Trophoblast cell (in vitro differentiated cells and primary cell): ENCODE data around the gene TMEM9.

Source experiments
- DNase-seq, 2 donors: peaks; one replicate each; pipeline ENCODE4 v3.0.0-alpha.2; 2016
- H2AFZ ChIP-seq: 2 replicates; pipeline ENCODE4 v1.6.1; 2013; ENCODE audit warnings: low read length, moderate library complexity, mild to moderate bottlenecking; ENCODE audit not compliant: insufficient read depth, poor library complexity
- H2AK5ac ChIP-seq: 2 replicates; pipeline ENCODE4 v1.6.1; 2013; ENCODE audit warnings: mild to moderate bottlenecking, low read length
- H2BK120ac ChIP-seq: 2 replicates; pipeline ENCODE4 v1.6.1; 2013; ENCODE audit warnings: low read length, mild to moderate bottlenecking, moderate library complexity; ENCODE audit not compliant: insufficient read depth, poor library complexity
- H2BK12ac ChIP-seq: 2 replicates; pipeline ENCODE4 v1.6.1; 2013; ENCODE audit warnings: mild to moderate bottlenecking, low read length, moderate library complexity
- H2BK5ac ChIP-seq: 2 replicates; pipeline ENCODE4 v1.6.1; 2013; ENCODE audit warnings: low read length, low read depth, moderate library complexity, mild to moderate bottlenecking; ENCODE audit not compliant: poor library complexity
- H3K14ac ChIP-seq: 2 replicates; pipeline ENCODE4 v1.6.1; 2013; ENCODE audit warnings: mild to moderate bottlenecking, low read length
- H3K18ac ChIP-seq: 2 replicates; pipeline ENCODE4 v1.6.1; 2013; ENCODE audit warnings: mild to moderate bottlenecking, low read length
- H3K23ac ChIP-seq: 2 replicates; pipeline ENCODE4 v1.6.1; 2013; ENCODE audit warnings: low read length
- H3K27ac ChIP-seq: 2 replicates; pipeline ENCODE4 v1.5.1; 2013; ENCODE audit warnings: low read depth, mild to moderate bottlenecking, inconsistent platforms, low read length, moderate library complexity
- H3K27me3 ChIP-seq: 2 replicates; pipeline ENCODE4 v1.6.1; 2013; ENCODE audit warnings: inconsistent platforms, mild to moderate bottlenecking, low read length, moderate library complexity; ENCODE audit not compliant: insufficient read depth
- H3K36me3 ChIP-seq, 2 experiments: 1 replicate in 1 of 2; 2 replicates in 1 of 2; pipeline ENCODE4 v1.6.1; 2013; ENCODE audit warnings: low read length in 2 of 2, mild to moderate bottlenecking in 2 of 2, moderate library complexity in 1 of 2; ENCODE audit not compliant: insufficient read depth in 2 of 2, control insufficient read depth in 1 of 2
- H3K4ac ChIP-seq: 2 replicates; pipeline ENCODE4 v1.6.1; 2013; ENCODE audit warnings: low read depth, mild to moderate bottlenecking, low read length, moderate library complexity
- H3K4me1 ChIP-seq, 2 experiments: 1 replicate in 1 of 2; 2 replicates in 1 of 2; pipeline ENCODE4 v1.6.1; 2013; ENCODE audit warnings: low read length in 2 of 2, mild to moderate bottlenecking in 2 of 2, moderate library complexity in 1 of 2; ENCODE audit not compliant: insufficient read depth in 2 of 2, control insufficient read depth in 1 of 2
- H3K4me2 ChIP-seq: 2 replicates; pipeline ENCODE4 v1.6.1; 2013; ENCODE audit warnings: inconsistent platforms, mild to moderate bottlenecking, low read length, moderate library complexity
- H3K4me3 ChIP-seq: 2 replicates; pipeline ENCODE4 v1.5.1; 2013; ENCODE audit warnings: mild to moderate bottlenecking, low read depth, low read length, inconsistent platforms
- H3K79me1 ChIP-seq: one replicate; pipeline ENCODE4 v1.6.1; 2013; ENCODE audit warnings: low read length
- H3K79me2 ChIP-seq: 2 replicates; pipeline ENCODE4 v1.6.1; 2013; ENCODE audit warnings: low read length, mild to moderate bottlenecking; ENCODE audit not compliant: control insufficient read depth, insufficient read depth, poor library complexity
- H3K9ac ChIP-seq: 2 replicates; pipeline ENCODE4 v1.6.1; 2013; ENCODE audit warnings: mild to moderate bottlenecking, low read length
- H3K9me3 ChIP-seq: 2 replicates; pipeline ENCODE4 v1.6.1; 2013; ENCODE audit warnings: low read depth, mild to moderate bottlenecking, control low read depth, inconsistent platforms, low read length; ENCODE audit not compliant: insufficient read depth
- H4K12ac ChIP-seq: 2 replicates; pipeline ENCODE4 v1.6.1; 2013; ENCODE audit warnings: low read depth, mild to moderate bottlenecking, low read length, moderate library complexity
- H4K8ac ChIP-seq: 2 replicates; pipeline ENCODE4 v1.6.1; 2013; ENCODE audit warnings: low read depth, mild to moderate bottlenecking, low read length, moderate library complexity
- H4K91ac ChIP-seq: one replicate; pipeline ENCODE4 v1.6.1; 2013; ENCODE audit warnings: low read depth, mild to moderate bottlenecking, low read length, moderate library complexity
- whole genome bisulfite sequencing: extraction: QIAGEN DNeasy Blood & Tissue Kit; methylation state at CpG from one replicate; pipeline ENCODE4 v1.1.7; 2013; ENCODE audit warnings: missing lambda C conversion rate; ENCODE audit not compliant: insufficient read length, insufficient coverage; ENCODE audit errors: extremely low coverage; 5-methylcytosine and 5-hydroxymethylcytosine counted together

Gene TMEM9

DNA sequence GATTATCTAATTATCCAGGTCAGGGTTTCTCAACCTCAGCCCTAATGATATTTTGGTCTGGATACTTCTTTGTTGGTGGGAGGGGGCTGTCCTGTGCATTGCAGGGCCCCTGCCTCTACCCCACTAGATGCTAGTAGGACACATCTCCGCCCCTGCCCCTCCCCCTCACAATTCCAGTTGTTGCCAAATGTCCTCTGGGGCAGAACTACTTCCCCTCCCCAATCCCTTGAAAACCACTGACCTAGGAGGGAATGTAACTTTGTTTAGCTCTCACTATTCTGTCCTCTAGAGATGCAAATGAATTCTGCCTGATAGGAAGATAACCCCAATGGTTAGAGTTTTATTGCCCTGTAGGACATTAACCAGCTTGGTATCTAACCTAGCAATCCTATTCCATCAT is 50.1 kb downstream of the TMEM9 start:
- Histone ChIP-seq H3K36me3 (no peaks in the 10 kb centered on the region), H2AK5ac (no peak overlapping the region), H3K9me3 (no peaks in the 10 kb centered on the region), H4K91ac (no peak overlapping the region), H3K9ac (no peak overlapping the region), H3K79me2 (no peaks in the 10 kb centered on the region), H3K27me3 (no peaks in the 10 kb centered on the region), H4K12ac (no peak overlapping the region), H2BK12ac (no peak overlapping the region), H3K14ac (no peak overlapping the region), H3K18ac (no peak overlapping the region), H4K8ac (no peak overlapping the region), H3K79me1 (no peaks in the 10 kb centered on the region), H2AFZ (no peak overlapping the region), H2BK120ac (no peak overlapping the region), H3K27ac (no peak overlapping the region), H3K23ac (no peak overlapping the region), H3K4me3 (no peak overlapping the region), H2BK5ac (no peak overlapping the region), H3K4me2 (no peak overlapping the region), H3K4me1 (no peaks in the 10 kb centered on the region), H3K4ac (no peak overlapping the region)
- no CpG with 5 or more reads among the region's 1 CpG for WGBS
- DNase-seq: no peak

DNA sequence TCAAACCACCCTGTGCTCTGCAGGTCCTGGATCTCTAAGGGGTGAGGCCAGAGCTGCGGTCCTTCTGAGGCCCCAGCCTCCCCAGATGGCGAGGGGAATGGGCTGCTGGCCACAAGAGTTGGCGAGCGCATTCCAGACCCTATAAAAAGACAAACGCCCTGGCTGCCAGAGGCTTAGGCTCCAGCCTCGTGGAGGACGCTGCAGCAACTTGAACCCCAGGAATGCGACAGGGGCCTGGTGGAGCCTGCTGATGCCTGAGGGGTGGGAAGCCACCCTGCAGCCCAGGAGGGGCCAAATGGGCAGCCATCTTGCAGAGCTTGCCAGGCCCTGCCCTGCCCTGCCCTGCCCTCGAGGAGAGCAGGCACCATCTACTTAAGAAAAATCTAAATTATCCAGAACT is 50.6 kb downstream of the TMEM9 start:
- WGBS: no CpG with 5 or more reads among the region's 9 CpGs
- Histone ChIP-seq H2BK5ac (no peak overlapping the region), H2BK120ac (no peak overlapping the region), H3K27ac (no peak overlapping the region), H2AK5ac (no peak overlapping the region), H4K91ac (no peak overlapping the region), H3K9ac (no peak overlapping the region), H3K79me1 (no peaks in the 10 kb centered on the region), H3K4me2 (no peak overlapping the region), H3K23ac (no peak overlapping the region), H3K14ac (no peak overlapping the region), H3K4ac (no peak overlapping the region), H3K4me1 (no peaks in the 10 kb centered on the region), H3K4me3 (no peak overlapping the region), H4K12ac (no peak overlapping the region), H3K9me3 (no peaks in the 10 kb centered on the region), H4K8ac (no peak overlapping the region), H3K36me3 (no peaks in the 10 kb centered on the region), H3K18ac (no peak overlapping the region), H3K27me3 (no peaks in the 10 kb centered on the region), H2BK12ac (no peak overlapping the region), H3K79me2 (no peaks in the 10 kb centered on the region), H2AFZ (no peak overlapping the region)
- no peak for DNase-seq

DNA sequence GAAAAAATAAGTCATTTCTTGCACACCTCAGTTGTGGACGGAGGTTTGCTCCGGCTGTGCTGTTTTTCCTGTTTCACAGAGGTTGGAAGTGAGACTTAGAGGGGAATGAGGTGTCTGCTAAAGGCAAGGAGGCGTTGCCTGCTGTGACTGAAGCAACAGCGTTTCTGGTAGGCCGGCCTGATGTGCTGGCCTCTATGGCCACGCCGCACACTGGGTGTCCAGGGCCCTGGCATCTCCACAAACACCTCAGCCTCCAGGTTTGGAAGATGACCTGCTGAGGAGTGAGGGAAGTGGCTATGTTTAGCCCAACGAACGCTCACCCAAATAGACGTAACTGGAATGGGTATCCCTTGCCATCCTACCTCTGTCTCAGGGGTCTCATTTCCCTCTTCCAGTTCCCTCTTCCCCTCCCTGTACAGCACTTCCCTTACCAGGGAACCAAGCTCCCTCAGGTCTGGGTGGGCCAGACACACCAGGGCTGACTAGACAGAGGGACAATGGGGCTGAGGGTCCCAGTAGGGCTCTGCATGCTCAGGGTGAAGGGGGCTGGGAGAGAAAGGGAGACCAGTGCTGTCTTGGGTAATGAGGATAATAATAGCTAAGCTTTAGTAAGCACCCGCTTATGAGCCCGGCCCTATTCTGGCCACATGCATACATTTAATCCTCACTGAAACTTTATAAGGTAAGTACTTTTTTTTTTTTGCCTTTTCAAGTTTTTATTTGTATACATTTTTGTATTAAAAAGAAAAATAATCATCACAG is 53.9 kb downstream of the TMEM9 start:
- Histone ChIP-seq H3K36me3 (no peaks in the 10 kb centered on the region), H3K27me3 (no peaks in the 10 kb centered on the region), H2BK5ac (no peak overlapping the region), H2AFZ (no peak overlapping the region), H3K18ac (no peak overlapping the region), H4K91ac (no peak overlapping the region), H3K79me1 (no peaks in the 10 kb centered on the region), H3K27ac (no peak overlapping the region), H4K12ac (no peak overlapping the region), H2BK12ac (no peak overlapping the region), H3K79me2 (no peaks in the 10 kb centered on the region), H3K9ac (no peak overlapping the region), H2AK5ac (no peak overlapping the region), H4K8ac (no peak overlapping the region), H3K4me2 (no peak overlapping the region), H3K4me3 (no peak overlapping the region), H3K23ac (no peak overlapping the region), H3K4me1 (no peaks in the 10 kb centered on the region), H3K14ac (no peak overlapping the region), H3K9me3 (peaks cover 2% of the 10 kb centered on the region), H2BK120ac (no peak overlapping the region), H3K4ac (no peak overlapping the region)
- DNase-seq: no peak
- no CpG with 5 or more reads among the region's 12 CpGs for WGBS

DNA sequence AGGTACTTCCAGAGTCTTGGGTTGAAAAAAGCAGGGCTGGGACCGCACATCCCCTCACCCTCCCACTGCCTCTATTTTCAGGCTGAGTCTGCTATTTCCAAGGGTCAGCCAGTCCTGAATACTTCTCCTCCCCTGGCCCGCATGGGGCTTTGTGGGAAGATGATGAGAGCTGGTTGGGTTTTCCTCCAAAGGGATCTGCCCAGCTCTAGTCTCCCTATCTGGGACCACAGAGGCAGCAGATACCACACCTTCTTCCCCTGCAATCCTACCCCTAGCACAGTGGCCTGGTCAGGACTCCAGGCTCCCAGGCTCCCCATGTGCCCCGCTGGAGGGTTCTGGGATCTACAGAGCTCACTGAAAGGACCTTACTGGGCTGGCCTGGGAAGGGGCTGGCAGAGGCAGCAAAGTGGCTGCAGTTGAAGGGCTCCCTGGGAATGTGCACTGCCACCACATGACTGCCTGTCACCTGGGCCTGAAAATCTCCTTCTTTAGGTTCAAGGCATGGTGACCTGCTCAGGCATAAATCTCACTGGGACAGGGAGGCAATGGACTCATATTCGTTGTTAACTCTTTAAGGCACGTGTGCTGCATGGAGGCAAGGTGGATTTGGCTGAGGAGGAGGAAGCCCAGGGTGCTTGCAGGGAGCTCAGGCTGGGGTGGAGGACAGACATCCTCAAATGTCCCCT is 55.1 kb downstream of the TMEM9 start:
- Histone ChIP-seq H4K12ac (no peak overlapping the region), H3K14ac (no peak overlapping the region), H3K4me3 (no peak overlapping the region), H2BK5ac (no peak overlapping the region), H3K9me3 (peaks cover 2% of the 10 kb centered on the region), H3K4ac (no peak overlapping the region), H3K9ac (no peak overlapping the region), H4K91ac (no peak overlapping the region), H3K79me2 (no peaks in the 10 kb centered on the region), H3K18ac (no peak overlapping the region), H3K27ac (no peak overlapping the region), H4K8ac (no peak overlapping the region), H3K36me3 (no peaks in the 10 kb centered on the region), H3K23ac (no peak overlapping the region), H3K79me1 (no peaks in the 10 kb centered on the region), H3K4me2 (no peak overlapping the region), H2AK5ac (no peak overlapping the region), H2AFZ (no peak overlapping the region), H2BK120ac (no peak overlapping the region), H3K27me3 (no peaks in the 10 kb centered on the region), H3K4me1 (no peaks in the 10 kb centered on the region), H2BK12ac (no peak overlapping the region)
- no peak for DNase-seq
- WGBS: no CpG with 5 or more reads among the region's 5 CpGs
